GM18505 (cell line): Measurements from ENCODE around the gene NUDT4.
"Not testable (repeated sequence)": the region's sequence is repeated elsewhere in the genome, so short reads cannot be mapped to it uniquely, and the experiment has no call there.

Experiments used
- ATAC-seq: cut with Tn5 transposase; IDR thresholded peaks from one replicate; pipeline ENCODE4 v1.9.1; 2021; ENCODE audit not compliant: unreplicated experiment
- POLR2A ChIP-seq: IDR thresholded peaks from 4 replicates; pipeline ENCODE4 v1.6.1; 2011; ENCODE audit warnings: borderline replicate concordance; ENCODE audit not compliant: insufficient read depth, insufficient read length; ENCODE audit errors: extremely low read depth

Gene NUDT4

DNA sequence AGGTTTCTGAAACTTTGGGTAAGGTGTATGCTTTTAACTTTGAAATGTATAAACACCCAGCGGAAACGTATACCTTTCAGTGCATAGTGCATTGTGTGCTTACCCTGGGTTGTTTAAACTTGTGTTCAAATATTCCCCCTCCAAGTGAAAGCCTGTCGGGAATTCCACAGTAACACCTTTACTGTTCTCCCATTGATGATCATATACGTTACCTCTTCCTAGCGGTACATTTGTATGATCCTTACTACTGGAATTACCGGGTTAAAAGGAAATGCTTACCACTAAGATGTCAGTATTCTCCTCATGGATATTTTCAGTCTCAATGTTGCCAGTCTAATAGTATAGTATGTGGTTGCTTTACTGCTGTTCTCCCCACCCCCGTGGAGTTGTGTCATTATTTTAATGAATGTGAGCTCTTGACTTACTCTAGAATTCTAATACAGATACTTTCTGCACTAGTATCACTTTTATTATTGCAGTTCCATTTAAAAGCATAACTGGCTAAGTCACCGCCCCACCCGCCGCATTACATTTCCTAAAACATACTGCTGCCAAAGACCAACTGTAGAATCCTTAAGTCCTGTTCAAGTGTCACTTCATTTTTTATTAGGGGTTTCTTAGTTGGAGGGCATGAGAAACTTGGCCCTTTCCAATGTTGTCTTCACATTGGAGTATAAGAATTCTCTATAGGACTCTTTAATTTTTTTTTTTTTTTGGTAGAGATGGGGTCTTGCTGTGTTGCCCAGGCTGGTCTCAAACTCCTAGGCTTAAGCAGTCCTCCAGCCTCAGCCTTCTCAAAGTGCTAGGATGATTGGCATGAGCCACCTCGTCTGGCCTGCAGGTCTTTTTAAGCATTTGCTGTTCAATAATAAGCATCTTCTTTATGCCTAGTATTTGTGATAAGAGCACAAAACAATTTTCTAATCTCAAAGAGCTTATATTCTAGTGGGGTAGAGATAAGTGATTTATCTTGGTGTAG, 24.9 kb downstream of the NUDT4 start:
- TF ChIP-seq POLR2A = no peak
- no peak for ATAC-seq

- ATAC-seq = no peak
- TF ChIP-seq POLR2A = no peak
These were observed 26.5 kb downstream of the NUDT4 start for GRCh38 chr12:93403988-93404803.

GRCh38 chr12:93404961-93405849, 27.5 kb downstream of the NUDT4 start:
- peak; percentile 33 for TF ChIP-seq POLR2A
- no peak for ATAC-seq

DNA sequence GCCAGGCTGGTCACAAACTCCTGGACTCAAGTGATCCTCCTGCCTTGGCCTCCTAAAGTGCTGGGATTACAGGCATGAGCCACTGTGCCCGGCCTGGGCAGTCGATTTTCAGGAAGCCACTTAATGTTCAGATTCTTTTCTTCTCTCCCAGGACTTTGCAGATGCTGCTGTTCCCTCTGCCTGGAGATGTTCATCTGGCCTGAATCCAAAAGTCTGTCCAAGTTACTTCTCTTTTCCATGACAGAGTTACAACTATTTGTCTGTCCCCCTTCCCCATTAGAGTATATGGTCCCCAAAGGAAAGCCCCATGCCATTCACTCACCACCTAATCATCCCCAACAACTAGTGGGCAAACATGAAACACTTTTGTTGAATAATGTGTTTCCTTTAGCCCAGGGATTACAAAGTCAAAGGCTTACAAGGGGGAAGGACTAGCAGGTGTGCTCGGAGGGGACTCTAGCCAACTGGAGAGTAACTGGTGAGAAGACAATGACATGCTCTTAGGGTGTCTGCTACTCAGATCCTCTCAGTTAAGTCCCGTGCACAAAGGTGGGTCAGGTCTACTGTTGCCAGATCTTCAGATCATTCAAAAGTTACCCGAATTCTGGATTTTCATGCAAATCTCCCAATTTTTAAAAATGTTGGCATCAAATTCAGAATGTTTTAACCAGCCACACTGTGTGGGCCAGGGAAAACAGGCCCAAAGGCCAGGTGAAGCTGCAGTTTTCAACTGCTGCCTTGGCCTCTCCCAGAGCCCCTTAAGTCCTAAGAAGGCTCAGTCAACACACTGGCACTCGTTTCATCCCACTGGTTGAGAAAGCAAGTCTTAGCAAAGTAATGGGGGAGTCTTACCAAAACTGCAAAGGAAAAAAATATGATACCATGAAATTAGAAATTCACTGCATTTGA, 29.6 kb downstream of the NUDT4 start:
- no peak for ATAC-seq
- no peak for TF ChIP-seq POLR2A

- ATAC-seq = no peak
- TF ChIP-seq POLR2A = no peak
These were observed 30.2 kb downstream of the NUDT4 start for GRCh38 chr12:93407963-93408283.

- ATAC-seq = no peak
- no peak for TF ChIP-seq POLR2A
These were observed 31.1 kb downstream of the NUDT4 start for GRCh38 chr12:93408813-93409212.

- not testable (repeated sequence) for ATAC-seq
These were observed 31.8 kb downstream of the NUDT4 start for GRCh38 chr12:93409343-93410187.

GRCh38 chr12:93411060-93411459, 33.3 kb downstream of the NUDT4 start:
- not testable (repeated sequence) for ATAC-seq

DNA sequence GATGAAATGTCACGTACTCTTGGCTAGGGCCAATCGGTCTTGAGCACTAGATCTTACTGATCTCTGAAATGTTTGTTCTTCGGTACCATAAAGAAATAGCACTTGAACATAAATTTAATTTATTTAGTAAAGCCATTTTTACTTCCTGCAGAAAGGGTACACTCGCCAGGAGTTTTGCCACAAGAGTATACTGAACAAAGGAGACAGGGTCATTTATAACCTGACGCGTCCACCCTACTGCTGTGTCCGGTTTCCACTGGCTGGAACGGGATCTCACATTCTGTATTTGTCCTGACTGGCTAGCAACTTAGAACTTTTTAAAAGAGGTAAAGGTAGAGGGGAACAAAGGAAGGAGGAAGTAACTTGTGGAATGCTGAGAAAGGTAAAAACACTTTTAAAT, 34.7 kb downstream of the NUDT4 start:
- not testable (repeated sequence) for ATAC-seq

- no peak for TF ChIP-seq POLR2A
These were observed 35.3 kb downstream of the NUDT4 start for GRCh38 chr12:93413064-93413463.

GRCh38 chr12:93415723-93416464, 38.2 kb downstream of the NUDT4 start:
- no peak for ATAC-seq

More at GRCh38 chr12:93413064-93413463, 35.3 kb downstream of the NUDT4 start:
- ATAC-seq = no peak

More at GRCh38 chr12:93415723-93416464, 38.2 kb downstream of the NUDT4 start:
- no peak for TF ChIP-seq POLR2A
